Karpas-422 (cell line): ENCODE results near the gene TEX2. TPM values are rescaled to one million over a fixed set of nuclear protein-coding genes. Genes with fewer than 3 reads are reported as not detected.

Source experiments
- DNase-seq: peaks from one replicate; pipeline ENCODE4 v3.0.0-alpha.2; 2015
- H2AFZ ChIP-seq: fragments of 200-600 bp; sonication (generic); 2 replicates; pipeline ENCODE4 v1.6.1; 2014; ENCODE audit warnings: antibody characterized with exemption, low read length, mixed read lengths
- H3K27ac ChIP-seq: fragments of 200-600 bp; sonication (generic); 2 replicates; pipeline ENCODE4 v1.5.1; 2014; ENCODE audit warnings: mild to moderate bottlenecking, low read length, moderate library complexity
- H3K27me3 ChIP-seq: fragments of 200-600 bp; sonication (generic); 2 replicates; pipeline ENCODE4 v1.6.1; 2014; ENCODE audit warnings: low read length, mixed read lengths
- H3K36me3 ChIP-seq: fragments of 200-600 bp; sonication (generic); 2 replicates; pipeline ENCODE4 v1.6.1; 2014; ENCODE audit warnings: low read length, mixed read lengths; ENCODE audit not compliant: insufficient read depth
- H3K4me1 ChIP-seq: fragments of 200-600 bp; sonication (generic); 2 replicates; pipeline ENCODE4 v1.6.1; 2014; ENCODE audit warnings: mild to moderate bottlenecking, low read length, mixed read lengths
- H3K4me2 ChIP-seq: fragments of 200-600 bp; sonication (generic); 2 replicates; pipeline ENCODE4 v1.6.1; 2014; ENCODE audit warnings: low read length, low read depth, mild to moderate bottlenecking; ENCODE audit not compliant: poor library complexity, severe bottlenecking
- H3K4me3 ChIP-seq: fragments of 200-600 bp; sonication (generic); 2 replicates; pipeline ENCODE4 v1.5.1; 2014; ENCODE audit warnings: mild to moderate bottlenecking, antibody characterized with exemption, low read length, mixed read lengths
- H3K79me2 ChIP-seq: fragments of 200-600 bp; sonication (generic); 2 replicates; pipeline ENCODE4 v1.6.1; 2014; ENCODE audit warnings: mild to moderate bottlenecking, low read length, mixed read lengths
- H3K9ac ChIP-seq: fragments of 200-600 bp; sonication (generic); 2 replicates; pipeline ENCODE4 v1.6.0; 2014; ENCODE audit warnings: low read length
- H3K9me2 ChIP-seq: fragments of 200-600 bp; sonication (generic), shearing (Covaris generic); replicated peaks from 2 replicates; pipeline ENCODE4 v1.6.0; 2014; ENCODE audit warnings: mild to moderate bottlenecking, low read length, moderate library complexity; ENCODE audit not compliant: insufficient read depth
- H3K9me3 ChIP-seq: fragments of 300-700, 200-600 bp; sonication (generic); 2 replicates; pipeline ENCODE4 v1.6.1; 2014; ENCODE audit warnings: low read length, mixed read lengths
- H4K20me1 ChIP-seq: fragments of 200-600 bp; sonication (generic); 2 replicates; pipeline ENCODE4 v1.6.1; 2014; ENCODE audit warnings: mild to moderate bottlenecking, antibody characterized with exemption, low read length, low read depth; ENCODE audit not compliant: insufficient read depth
- total RNA-seq: library from RNA; depleted of rRNA; stranded (reverse); fragments of >200 nt; shearing (Covaris generic); gene quantifications from 2 replicates; pipeline ENCODE4 v1.2.3, GENCODE V29; 2014; ENCODE audit warnings: low replicate concordance

TEX2 gene
- total RNA-seq, 1 experiment from 2014 or later = 5.5 TPM

DNA sequence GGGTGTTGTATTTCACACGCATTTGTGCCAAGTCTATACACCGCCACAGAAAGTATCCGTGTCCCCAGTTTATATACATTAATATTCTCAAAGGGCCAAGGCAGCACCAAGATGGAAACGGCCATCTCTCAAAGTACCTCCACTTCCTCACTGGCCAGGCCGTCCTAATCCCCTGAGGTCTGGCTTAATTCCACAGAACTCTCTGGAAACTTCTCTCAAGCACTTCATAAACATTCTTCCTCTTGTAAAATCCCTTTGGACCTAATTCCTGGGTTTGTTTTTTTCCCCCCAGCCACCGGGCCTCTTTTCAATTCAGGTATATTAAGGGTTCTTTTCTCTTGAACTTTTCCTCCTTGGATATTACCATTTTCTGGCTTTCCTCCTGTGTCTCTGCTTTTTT, 128.1 kb downstream of the TEX2 start:
- Histone ChIP-seq H3K79me2 (no peaks in the 10 kb centered on the region), H2AFZ (no peak overlapping the region), H4K20me1 (0 out of 2 replicates have a peak, but pooled peaks cover 2% of the 10 kb centered on the region), H3K9ac (no peak overlapping the region), H3K9me2 (no peaks in the 10 kb centered on the region), H3K4me2 (no peak overlapping the region), H3K27ac (no peak overlapping the region), H3K27me3 (no peaks in the 10 kb centered on the region), H3K9me3 (no peaks in the 10 kb centered on the region), H3K4me3 (no peak overlapping the region), H3K4me1 (peaks cover 5% of the 10 kb centered on the region), H3K36me3 (no peaks in the 10 kb centered on the region)
- DNase-seq = no peak

DNA sequence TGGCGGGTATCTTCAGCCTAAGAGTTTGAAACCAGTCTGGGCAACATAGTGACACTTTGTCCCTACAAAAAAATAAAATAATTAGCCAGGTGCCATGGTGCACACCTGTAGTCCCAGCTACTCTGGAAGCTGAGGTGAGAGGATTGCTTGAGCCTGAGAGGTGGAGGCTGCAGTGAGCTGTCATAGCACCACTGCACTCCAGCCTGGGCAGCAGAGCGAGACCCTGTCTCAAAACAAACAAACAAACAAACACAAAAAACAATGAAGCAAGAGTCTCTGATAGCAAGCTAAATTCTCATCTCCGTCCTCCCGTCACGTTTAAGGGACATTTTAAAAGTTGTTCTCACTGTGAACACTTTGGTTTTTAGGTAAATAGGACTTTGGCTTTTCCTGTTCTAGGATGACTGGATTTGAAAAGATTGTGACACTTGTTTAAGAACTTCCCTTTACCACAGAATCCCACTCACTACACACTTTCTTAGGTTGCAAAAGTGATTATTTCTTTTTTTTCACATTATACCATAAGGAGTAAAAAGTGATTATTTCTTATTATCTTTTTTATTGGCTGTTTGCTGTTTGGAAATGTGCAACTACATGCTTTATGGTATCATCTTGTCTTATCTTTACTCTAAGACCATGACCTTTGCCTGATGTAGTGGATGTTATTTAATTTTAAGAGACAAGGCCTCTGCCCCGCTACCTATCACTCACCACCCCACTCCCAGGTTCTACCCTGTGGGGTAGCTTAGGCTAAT, 128.7 kb downstream of the TEX2 start:
- H3K79me2 ChIP-seq = no peaks in the 10 kb centered on the region
- no peak overlapping the region for H3K4me3 ChIP-seq
- no peaks in the 10 kb centered on the region for H3K27me3 ChIP-seq
- no peak for DNase-seq
- no peak overlapping the region for H3K4me2 ChIP-seq
- peaks cover 10% of the 10 kb centered on the region for H3K4me1 ChIP-seq
- H3K27ac ChIP-seq = no peak overlapping the region
- no peaks in the 10 kb centered on the region for H3K9me3 ChIP-seq
- 0 out of 2 replicates have a peak, but pooled peaks cover 2% of the 10 kb centered on the region for H4K20me1 ChIP-seq
- H3K36me3 ChIP-seq = no peaks in the 10 kb centered on the region
- H3K9ac ChIP-seq = no peak overlapping the region
- no peak overlapping the region for H2AFZ ChIP-seq
- no peaks in the 10 kb centered on the region for H3K9me2 ChIP-seq

DNA sequence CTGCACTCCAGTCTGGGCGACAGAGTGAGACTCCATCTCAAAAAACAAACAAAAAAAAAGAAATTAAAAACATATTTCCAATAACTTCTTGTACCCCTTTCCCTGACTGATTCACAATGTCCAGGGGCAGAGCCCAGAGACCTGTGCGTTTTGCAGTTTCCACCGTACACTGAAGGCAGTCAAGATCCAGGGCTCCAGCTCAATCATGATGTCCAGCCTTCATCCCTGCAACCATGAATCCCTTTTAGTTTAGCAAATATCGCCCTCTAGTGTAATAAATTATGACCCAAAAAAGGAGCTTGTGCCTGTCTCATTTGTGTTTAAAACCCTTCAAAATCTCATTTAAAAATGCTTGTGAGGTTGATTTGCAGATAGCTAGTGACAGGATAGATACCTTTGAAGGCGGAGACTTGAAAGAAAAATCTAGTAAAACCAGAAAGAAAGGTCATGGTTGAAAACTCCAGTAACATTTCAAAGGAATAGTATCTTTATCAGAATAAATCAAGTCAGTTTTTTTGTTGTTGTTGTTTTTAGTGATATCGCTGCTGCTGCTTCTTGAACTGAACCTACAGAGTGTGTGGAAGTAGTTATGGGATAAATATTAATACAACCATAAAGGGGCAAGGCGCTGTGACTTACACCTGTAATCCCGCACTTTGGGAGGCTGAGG, 129.4 kb downstream of the TEX2 start:
- DNase-seq = peak; percentile 91
- Histone ChIP-seq H3K4me2 (no peak overlapping the region), H4K20me1 (0 out of 2 replicates have a peak, but pooled peaks cover 2% of the 10 kb centered on the region), H3K9ac (no peak overlapping the region), H3K4me3 (no peak overlapping the region), H3K79me2 (no peaks in the 10 kb centered on the region), H3K9me2 (no peaks in the 10 kb centered on the region), H3K4me1 (peaks cover 17% of the 10 kb centered on the region), H3K27me3 (no peaks in the 10 kb centered on the region), H3K36me3 (no peaks in the 10 kb centered on the region), H3K27ac (no peak overlapping the region), H2AFZ (no peak overlapping the region), H3K9me3 (no peaks in the 10 kb centered on the region)

DNA sequence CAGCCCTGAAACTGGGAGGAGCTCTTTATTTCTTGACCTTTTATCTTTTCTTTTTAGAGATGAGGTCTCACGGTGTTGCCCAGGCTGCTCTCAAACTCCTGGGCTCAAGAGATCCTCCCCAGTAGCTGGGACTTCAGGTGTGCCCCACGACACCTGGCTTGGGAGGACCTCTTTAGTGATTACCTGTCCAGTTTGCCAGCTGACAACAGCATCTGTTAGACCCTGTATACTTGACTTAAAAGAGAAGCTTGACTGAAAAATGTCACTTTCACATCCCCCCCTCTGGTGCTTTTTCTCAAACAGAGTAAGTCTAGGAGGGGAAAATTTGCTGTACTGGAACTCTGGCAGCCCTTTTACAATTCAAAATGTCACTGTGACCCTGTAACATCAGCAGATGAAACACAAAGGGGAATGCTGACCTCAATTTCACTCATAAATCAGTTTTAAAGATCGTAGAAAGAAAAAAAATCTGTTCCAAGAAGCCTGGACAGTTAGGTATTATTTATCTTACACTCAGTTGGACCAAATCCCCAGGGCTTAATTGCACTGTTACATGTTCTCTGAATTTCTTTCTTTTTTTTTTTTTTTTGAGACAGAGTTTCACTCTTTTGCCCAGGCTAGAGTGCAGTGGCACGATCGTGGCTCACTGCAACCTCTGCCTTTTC, 131.3 kb downstream of the TEX2 start:
- Histone ChIP-seq H3K4me2 (no peak overlapping the region), H3K27me3 (no peaks in the 10 kb centered on the region), H2AFZ (no peak overlapping the region), H4K20me1 (0 out of 2 replicates have a peak, but pooled peaks cover 2% of the 10 kb centered on the region), H3K4me3 (no peak overlapping the region), H3K9ac (no peak overlapping the region), H3K36me3 (no peaks in the 10 kb centered on the region), H3K79me2 (no peaks in the 10 kb centered on the region), H3K9me2 (no peaks in the 10 kb centered on the region), H3K4me1 (peaks cover 18% of the 10 kb centered on the region), H3K27ac (no peak overlapping the region), H3K9me3 (no peaks in the 10 kb centered on the region)
- DNase-seq = no peak

DNA sequence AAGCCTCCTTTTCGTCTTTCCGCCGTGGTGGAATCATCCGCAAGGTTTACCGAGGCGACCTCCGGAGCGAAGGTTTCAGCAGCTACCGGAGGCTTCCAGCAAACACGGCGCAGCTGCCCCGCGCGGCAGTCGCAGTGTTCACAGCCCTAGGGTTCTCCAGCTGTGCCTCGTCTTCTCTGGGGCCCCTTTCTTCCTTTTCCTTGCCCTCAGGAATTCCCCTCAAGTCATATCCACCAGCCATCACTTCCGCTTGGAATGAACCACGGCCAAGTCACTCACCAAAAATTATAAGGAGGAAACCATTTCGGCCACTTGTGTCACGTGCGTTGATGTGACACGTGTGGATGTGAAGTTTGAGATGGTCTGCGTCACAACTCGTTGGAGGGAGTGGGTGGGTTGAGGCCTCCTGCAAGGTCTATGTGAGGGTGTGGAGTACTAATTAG, 132.5 kb downstream of the TEX2 start:
- no peaks in the 10 kb centered on the region for H3K9me2 ChIP-seq
- H3K36me3 ChIP-seq = no peaks in the 10 kb centered on the region
- H3K9me3 ChIP-seq = no peaks in the 10 kb centered on the region
- DNase-seq = no peak
- H3K4me2 ChIP-seq = peak overlapping the region; percentile 81
- H3K27ac ChIP-seq = no peak overlapping the region
- H3K9ac ChIP-seq = peak overlapping the region; percentile 41
- H2AFZ ChIP-seq = peak overlapping the region; percentile 43; the same call in 1 of the 2 replicates
- H3K4me1 ChIP-seq = peaks cover 18% of the 10 kb centered on the region
- H3K4me3 ChIP-seq = peak overlapping the region; percentile 19; the same call in 1 of the 2 replicates
- no peaks in the 10 kb centered on the region for H3K79me2 ChIP-seq
- 0 out of 2 replicates have a peak, but pooled peaks cover 2% of the 10 kb centered on the region for H4K20me1 ChIP-seq
- no peaks in the 10 kb centered on the region for H3K27me3 ChIP-seq

DNA sequence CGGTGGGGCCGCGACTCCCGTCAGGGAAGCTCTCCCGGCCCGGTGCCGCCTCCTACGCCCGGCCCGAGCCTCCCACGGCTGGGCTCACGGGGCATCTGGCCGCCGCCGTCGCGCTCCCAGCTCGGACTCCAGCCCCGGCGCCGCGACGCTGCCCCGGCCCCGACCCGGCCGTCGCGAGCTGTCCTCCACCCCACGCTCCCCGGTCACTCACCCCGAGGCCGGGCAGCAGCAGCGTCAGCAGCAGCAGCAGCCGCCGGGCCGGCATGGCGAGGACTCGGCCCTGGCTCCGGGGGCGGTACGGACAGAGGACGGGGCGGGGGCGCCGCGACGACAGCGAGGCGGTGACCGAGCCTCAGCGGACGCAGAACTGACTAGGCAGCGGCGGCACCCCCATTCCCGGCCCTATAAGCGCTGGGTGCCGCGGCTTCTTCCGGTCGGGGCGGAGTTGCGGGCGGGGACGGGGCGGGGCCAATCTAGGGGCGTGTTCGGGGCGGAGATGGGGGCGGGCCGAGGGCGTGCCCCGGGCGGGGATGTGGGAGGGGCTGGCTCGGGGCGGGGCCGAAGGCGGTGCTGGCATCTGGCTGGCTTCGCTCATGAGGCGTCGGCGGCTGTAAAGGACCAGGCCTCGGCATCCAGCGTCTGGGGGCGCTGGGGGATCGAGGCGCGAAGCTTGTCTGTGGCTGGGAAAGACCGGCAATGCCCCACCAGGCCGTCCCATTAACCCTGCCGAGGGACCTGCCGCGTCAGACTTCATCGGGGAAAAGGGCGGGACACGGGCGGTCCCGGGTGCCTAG, 133.1 kb downstream of the TEX2 start, which contains the start of gene ERN1:
ERN1 (minus strand) TSS at position 380 of the 794 bp plus-strand sequence; CDS start at position 265, 115 bp downstream.
- no peaks in the 10 kb centered on the region for H3K9me3 ChIP-seq
- DNase-seq = peak; percentile 94
- H3K27me3 ChIP-seq = no peaks in the 10 kb centered on the region
- H4K20me1 ChIP-seq = 0 out of 2 replicates have a peak, but pooled peaks cover 2% of the 10 kb centered on the region
- H3K9ac ChIP-seq = peak within 1 kb of the TSS; percentile 76
- no peaks in the 10 kb centered on the region for H3K9me2 ChIP-seq
- H3K4me2 ChIP-seq = peak within 1 kb of the TSS; percentile 81
- peaks cover 18% of the 10 kb centered on the region for H3K4me1 ChIP-seq
- no peaks in the 10 kb centered on the region for H3K79me2 ChIP-seq
- H2AFZ ChIP-seq = peak within 1 kb of the TSS; percentile 93
- H3K4me3 ChIP-seq = peak within 1 kb of the TSS; percentile 77
- H3K36me3 ChIP-seq = no peaks in the 10 kb centered on the region
- H3K27ac ChIP-seq = no peak within 1 kb of the TSS

DNA sequence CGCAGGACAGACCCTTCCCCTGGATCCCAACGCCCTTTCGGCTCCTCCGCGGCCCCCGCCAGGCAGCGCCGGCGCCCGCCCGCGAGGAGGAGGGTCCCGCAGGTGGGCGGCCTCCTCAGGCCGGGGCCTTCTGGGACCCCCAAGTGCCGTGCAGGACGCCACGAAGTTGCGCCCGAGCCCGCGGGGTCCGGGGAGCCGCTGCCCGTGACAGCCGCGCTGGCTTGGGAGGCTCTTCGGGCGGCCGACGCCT, 133.6 kb downstream of the TEX2 start:
- peak overlapping the region; percentile 76 for H3K9ac ChIP-seq
- H3K27ac ChIP-seq = no peak overlapping the region

More for the DNA sequence above, 133.6 kb downstream of the TEX2 start:
- Histone ChIP-seq H3K9me3 (no peaks in the 10 kb centered on the region), H3K27me3 (no peaks in the 10 kb centered on the region), H4K20me1 (0 out of 2 replicates have a peak, but pooled peaks cover 2% of the 10 kb centered on the region), H3K4me2 (peak overlapping the region; percentile 81), H3K4me1 (peaks cover 18% of the 10 kb centered on the region), H2AFZ (no peak overlapping the region; the same call in 1 of the 2 replicates), H3K79me2 (no peaks in the 10 kb centered on the region), H3K4me3 (peak overlapping the region; percentile 77), H3K9me2 (no peaks in the 10 kb centered on the region), H3K36me3 (no peaks in the 10 kb centered on the region)
- no peak for DNase-seq
